Measurements from ENCODE around the gene AARS1.

- TF ChIP-seq CTCF (IDR thresholded peaks at IDR 0.05; ENCODE audit: low read depth, low read length) = no peak
- TF ChIP-seq EZH2phosphoT487 (IDR thresholded peaks at IDR 0.05; ENCODE audit: low read depth) = no peak
These were observed 41.8 kb upstream of the AARS1 start for GRCh38 chr16:70331091-70331490.

All from OCI-LY3 (cell line).